PC-9 (cell line): ENCODE results near the gene KEAP1. TPM values are rescaled to one million over a fixed set of nuclear protein-coding genes. Genes with fewer than 3 reads are reported as not detected.

Experiments used
- BruUV-seq: library from RNA; stranded (reverse); fragments of 400-500 nt; replicated peaks from 2 replicates; lab custom pipeline; 2021; lab: Mats Ljungman, UMichigan
- CTCF ChIA-PET: fragments of 300-600 bp; sonication (Branson Sonifier 250); formaldehyde crosslinking; loops from one replicate; lab custom pipeline; 2022; ENCODE audit warnings: antibody characterized with exemption; lab: Charles Lee
- POLR2A ChIA-PET: fragments of 300-600 bp; sonication (Branson Sonifier 250); formaldehyde crosslinking; loops from one replicate; lab custom pipeline; 2022; ENCODE audit warnings: antibody characterized with exemption; ENCODE audit not compliant: unreplicated experiment; lab: Charles Lee
- DNase-seq, 2 experiments: peaks; one replicate each; pipeline versions ENCODE4 v3.0.0 to v3.0.0-alpha.2; 2015 to 2022; ENCODE audit warnings: mixed read lengths in 1 of 2
- H2AFZ ChIP-seq: fragments of 200-600 bp; sonication (generic); 2 replicates; pipeline ENCODE4 v1.8.1; 2017; ENCODE audit warnings: antibody characterized with exemption
- H3F3A ChIP-seq: fragments of 200-600 bp; sonication (generic); 2 replicates; pipeline ENCODE4 v1.8.1; 2017; ENCODE audit warnings: antibody characterized with exemption, mild to moderate bottlenecking, low read depth; ENCODE audit not compliant: insufficient read depth
- H3K27ac ChIP-seq: fragments of 200-600 bp; sonication (generic); 2 replicates; pipeline ENCODE4 v1.6.1; 2016; ENCODE audit warnings: mixed run types
- H3K27me3 ChIP-seq: fragments of 200-600 bp; sonication (generic); 2 replicates; pipeline ENCODE4 v1.6.1; 2016; ENCODE audit warnings: low read depth, mixed run types; ENCODE audit not compliant: insufficient read depth
- H3K36me3 ChIP-seq: fragments of 200-600 bp; sonication (generic); 2 replicates; pipeline ENCODE4 v1.6.1; 2016; ENCODE audit warnings: low read depth, mixed run types
- H3K4me1 ChIP-seq: fragments of 200-600 bp; sonication (generic); replicated peaks from 2 replicates; pipeline ENCODE4 v1.6.1; 2016; ENCODE audit warnings: mixed run types; ENCODE audit not compliant: insufficient read depth
- H3K4me2 ChIP-seq: fragments of 200-600 bp; sonication (generic); 2 replicates; pipeline ENCODE4 v1.6.1; 2017; ENCODE audit warnings: mixed run types
- H3K4me3 ChIP-seq: fragments of 200-600 bp; sonication (generic); 2 replicates; pipeline ENCODE4 v1.6.1; 2016; ENCODE audit warnings: mixed run types
- H3K79me2 ChIP-seq: fragments of 200-600 bp; sonication (generic); 2 replicates; pipeline ENCODE4 v1.6.1; 2017; ENCODE audit warnings: low read depth, mixed run types
- H3K9me2 ChIP-seq: fragments of 200-600 bp; sonication (generic); 2 replicates; pipeline ENCODE4 v1.8.1; 2017; ENCODE audit warnings: mild to moderate bottlenecking; ENCODE audit not compliant: insufficient read depth
- H3K9me3 ChIP-seq: fragments of 200-600 bp; sonication (generic); 2 replicates; pipeline ENCODE4 v1.8.1; 2016; ENCODE audit warnings: low read depth; ENCODE audit not compliant: insufficient read depth
- H4K20me1 ChIP-seq: fragments of 200-600 bp; sonication (generic); 2 replicates; pipeline ENCODE4 v1.8.1; 2017; ENCODE audit not compliant: insufficient read depth
- CTCF ChIP-seq: fragments of 200-600 bp; sonication (generic); conservative IDR thresholded peaks from 2 replicates; pipeline ENCODE4 v1.6.1; 2017; ENCODE audit warnings: mixed run types, antibody characterized with exemption, mild to moderate bottlenecking, moderate library complexity
- EZH2 ChIP-seq: fragments of 200-600 bp; sonication (generic); IDR thresholded peaks from 2 replicates; pipeline ENCODE4 v1.8.0; 2017; ENCODE audit warnings: antibody characterized with exemption, low read depth
- intact Hi-C: fragments of 100-400 bp; cut with micrococcal nuclease; formaldehyde crosslinking; loops from one replicate; pipeline ENCODE4 v1.10.0; 2022; ENCODE audit not compliant: unreplicated experiment
- total RNA-seq: library from RNA; stranded (reverse); gene quantifications from 2 replicates; pipeline ENCODE4 v1.2.3, GENCODE V29; 2021

Gene KEAP1
- total RNA-seq, 1 experiment from 2014 or later, result 154 TPM

- no peak overlapping the region for H3K27ac ChIP-seq
- H3K9me2 ChIP-seq, result no peaks in the 10 kb centered on the region
- H2AFZ ChIP-seq, result no peak overlapping the region
- H3K4me1 ChIP-seq, result peaks cover 6% of the 10 kb centered on the region; the same call in 1 of the 2 replicates
- 0 out of 2 replicates have a peak, but pooled peaks cover 8% of the 10 kb centered on the region for H3K36me3 ChIP-seq
- peak overlapping the region; percentile 76 for H3K4me2 ChIP-seq
- H4K20me1 ChIP-seq, result no peaks in the 10 kb centered on the region
- H3K4me3 ChIP-seq, result peak overlapping the region; percentile 82; the same call in 1 of the 2 replicates
- intact Hi-C loops, result loop anchor here (5.0 kb wide), 1 partner anchor 43 kb away; the partner anchor contains the start of gene KEAP1
- ChIA-PET CTCF (no interaction called here), POLR2A (no interaction called here)
- DNase-seq, result no peak
- TF ChIP-seq EZH2 (no peak), CTCF (no peak)
- H3F3A ChIP-seq, result no peaks in the 10 kb centered on the region; the same call in 1 of the 2 replicates
- H3K27me3 ChIP-seq, result no peaks in the 10 kb centered on the region
- TSS peak; percentile 52 for BruUV-seq
- H3K9me3 ChIP-seq, result no peaks in the 10 kb centered on the region
- H3K79me2 ChIP-seq, result peaks cover 10% of the 10 kb centered on the region
Measured at GRCh38 chr19:10544753-10545251, 41.6 kb upstream of the KEAP1 start.

- H3K27ac ChIP-seq, result no peak overlapping the region
- intact Hi-C loops, result loop anchor here (5.0 kb wide), 1 partner anchor 42 kb away; the partner anchor contains the start of gene KEAP1
- H3K27me3 ChIP-seq, result no peaks in the 10 kb centered on the region
- no peaks in the 10 kb centered on the region for H4K20me1 ChIP-seq
- H3K36me3 ChIP-seq, result 0 out of 2 replicates have a peak, but pooled peaks cover 6% of the 10 kb centered on the region
- peaks cover 10% of the 10 kb centered on the region for H3K79me2 ChIP-seq
- peak in 1 of 2 experiments; percentile 22 for DNase-seq
- H3K4me2 ChIP-seq, result peak overlapping the region; percentile 76
- peak overlapping the region; percentile 78 for H2AFZ ChIP-seq
- H3K9me3 ChIP-seq, result no peaks in the 10 kb centered on the region
- no peaks in the 10 kb centered on the region for H3K9me2 ChIP-seq
- no peak for TF ChIP-seq CTCF
- TF ChIP-seq EZH2, result no peak
- ChIA-PET CTCF (no interaction called here), POLR2A (no interaction called here)
- H3K4me3 ChIP-seq, result peak overlapping the region; percentile 82
- no peaks in the 10 kb centered on the region; the same call in 1 of the 2 replicates for H3F3A ChIP-seq
- BruUV-seq, result no TSS peak
- peaks cover 6% of the 10 kb centered on the region; the same call in 1 of the 2 replicates for H3K4me1 ChIP-seq
Measured at GRCh38 chr19:10544242-10544752, 41.1 kb upstream of the KEAP1 start.

- Histone ChIP-seq H4K20me1 (no peaks in the 10 kb centered on the region), H3K9me3 (no peaks in the 10 kb centered on the region), H3K9me2 (no peaks in the 10 kb centered on the region), H2AFZ (peak within 1 kb of the TSS; percentile 78), H3K4me2 (peak within 1 kb of the TSS; percentile 76), H3K4me1 (peaks cover 6% of the 10 kb centered on the region; the same call in 1 of the 2 replicates), H3K4me3 (peak within 1 kb of the TSS; percentile 82), H3K36me3 (no peaks in the 10 kb centered on the region), H3F3A (no peaks in the 10 kb centered on the region; the same call in 1 of the 2 replicates), H3K27ac (no peak within 1 kb of the TSS), H3K79me2 (peaks cover 10% of the 10 kb centered on the region), H3K27me3 (no peaks in the 10 kb centered on the region)
- intact Hi-C loops, result loop anchor here (5.0 kb wide), 1 partner anchor 41 kb away; the partner anchor contains the start of gene KEAP1
- TF ChIP-seq EZH2 (no peak), CTCF (no peak)
- peak; percentile 87 to 95 for DNase-seq
- no TSS peak for BruUV-seq
- ChIA-PET CTCF (no interaction called here), POLR2A (interaction anchor here (0.6 to 0.7 kb wide), 2 partner anchors 18 to 21 kb away, joined by 9 to 17 read pairs; no protein-coding TSS in a partner anchor)
Measured at GRCh38 chr19:10543420-10544241, 40.5 kb upstream of the KEAP1 start, which contains the start of gene ATG4D. TSS of gene ATG4D (plus strand) at chr19:10543904. CDS start at chr19:10544091, 187 bp downstream.
